Coronary artery (tissue), 2 donors: ENCODE measurements around the gene ITIH3.

Source experiments
- DNase-seq: peaks from one replicate; pipeline ENCODE4 v3.0.0-alpha.2; 2017; ENCODE audit warnings: low spot score
- H3K27ac ChIP-seq, 2 donors: fragments of 200-600 bp; sonication (generic); one replicate each; pipeline ENCODE4 v1.5.1; 2016 to 2019
- H3K4me3 ChIP-seq: fragments of 200-600 bp; sonication (generic); 2 replicates; pipeline ENCODE4 v1.5.1; 2016; ENCODE audit warnings: mild to moderate bottlenecking, moderate library complexity
- CTCF ChIP-seq: fragments of 200-600 bp; sonication (generic); IDR thresholded peaks from one replicate; pipeline ENCODE4 v1.5.1; 2019; ENCODE audit warnings: antibody characterized with exemption

ITIH3 gene

GRCh38 chr3:52841211-52841980 is 46.8 kb downstream of the ITIH3 start:
- Histone ChIP-seq H3K4me3 (no peak overlapping the region), H3K27ac (peak overlapping the region in 1 of 2 donors; percentile 93)
- TF ChIP-seq CTCF: no peak
- no peak for DNase-seq

GRCh38 chr3:52841981-52842340 is 47.4 kb downstream of the ITIH3 start:
- no peak for TF ChIP-seq CTCF
- Histone ChIP-seq H3K4me3 (no peak overlapping the region), H3K27ac (peak overlapping the region in 1 of 2 donors; percentile 93)
- DNase-seq: no peak

GRCh38 chr3:52842424-52842823 is 47.8 kb downstream of the ITIH3 start:
- peak overlapping the region; percentile 93 to 94 for H3K27ac ChIP-seq
- TF ChIP-seq CTCF: no peak

GRCh38 chr3:52843108-52843865 is 48.7 kb downstream of the ITIH3 start:
- no peak for DNase-seq
- TF ChIP-seq CTCF: no peak
- H3K27ac ChIP-seq: peak overlapping the region; percentile 93 to 94
- H3K4me3 ChIP-seq: no peak overlapping the region

More at GRCh38 chr3:52842424-52842823, 47.8 kb downstream of the ITIH3 start:
- DNase-seq: no peak
- H3K4me3 ChIP-seq: no peak overlapping the region

- no peak for TF ChIP-seq CTCF
- Histone ChIP-seq H3K4me3 (no peak overlapping the region), H3K27ac (peak overlapping the region; percentile 93 to 94)
- DNase-seq: no peak
Measured at GRCh38 chr3:52843881-52844280, 49.3 kb downstream of the ITIH3 start.

GRCh38 chr3:52844290-52844975 is 49.8 kb downstream of the ITIH3 start:
- H3K27ac ChIP-seq: peak overlapping the region; percentile 93 to 94
- no peak for TF ChIP-seq CTCF
- H3K4me3 ChIP-seq: peak overlapping the region; percentile 18
- DNase-seq: no peak
